ENCODE data around the gene DLEC1. TPM values are rescaled to one million over a fixed set of nuclear protein-coding genes. Genes with fewer than 3 reads are reported as not detected.

Gene DLEC1
- total and polyA plus RNA-seq, 2 of the 4 experiments (the other 2 are of a cell fraction): 0.03 TPM; not detected in 1

GRCh38 chr3:38165722-38166387, 126.8 kb downstream of the DLEC1 start:
- Histone ChIP-seq H2BK5ac (ENCODE audit: low read depth, low read length, poor library complexity, severe bottlenecking) (peak overlapping the region; percentile 96), H2AK5ac (ENCODE audit: low read depth, low read length) (peak overlapping the region; percentile 89), H3K56ac (ENCODE audit: extremely low read depth, insufficient read depth, low read length) (peak overlapping the region; percentile 61; the same call in 1 of the 2 replicates), H2BK20ac (ENCODE audit: low read depth, low read length) (0 out of 2 replicates have a peak overlapping the region, but pooled peaks have one; percentile 5), H3K27me3 (ENCODE audit: control insufficient read depth, insufficient read depth, low read length) (no peaks in the 10 kb centered on the region), H3K23ac (ENCODE audit: low read depth, low read length) (peak overlapping the region; percentile 64), H3K18ac (ENCODE audit: low read depth, low read length) (peak overlapping the region; percentile 63), H2AFZ (replicated peaks; ENCODE audit: low read length, poor library complexity) (peak overlapping the region; percentile 99), H2BK120ac (ENCODE audit: low read depth, low read length) (peak overlapping the region; percentile 69), H3K4ac (ENCODE audit: low read depth, low read length) (peak overlapping the region; percentile 82), H3K4me2 (ENCODE audit: low read depth, low read length) (peak overlapping the region; percentile 90), H3K14ac (replicated peaks; ENCODE audit: low read depth, low read length) (peak overlapping the region; percentile 77), H3K36me3 (ENCODE audit: control insufficient read depth, insufficient read depth, low read length) (no peaks in the 10 kb centered on the region), H4K91ac (ENCODE audit: insufficient read depth, low read depth, low read length) (peak overlapping the region; percentile 45), H4K20me1 (ENCODE audit: insufficient read depth, low read length) (peaks cover 10% of the 10 kb centered on the region; the same call in 1 of the 2 replicates), H3K9me1 (ENCODE audit: insufficient read depth, low read length) (0 out of 2 replicates have a peak, but pooled peaks cover 6% of the 10 kb centered on the region), H3K27ac (ENCODE audit: insufficient read depth, low read length) (peak overlapping the region; percentile 98), H2AK9ac (replicated peaks; ENCODE audit: low read depth, low read length, poor library complexity) (peak overlapping the region; percentile 98), H4K8ac (ENCODE audit: low read depth in 2 of 2, low read length in 2 of 2) (peak overlapping the region; percentile 73 to 79), H3K79me1 (ENCODE audit: low read depth in 1 of 2, low read length in 2 of 2) (peaks cover 0 to 21% of the 10 kb centered on the region in 2 experiments; a peak in 2 of 4 replicates), H2BK15ac (ENCODE audit: low read depth, low read length) (peak overlapping the region; percentile 33; the same call in 1 of the 3 replicates), H4K5ac (ENCODE audit: low read depth, low read length) (no peak overlapping the region), H3K4me1 (ENCODE audit: control insufficient read depth, insufficient read depth, low read length) (peaks cover 6% of the 10 kb centered on the region), H3K4me3 (ENCODE audit: insufficient read depth, low read depth, low read length) (peak overlapping the region; percentile 57), H3K9ac (ENCODE audit: low read depth, low read length) (peak overlapping the region; percentile 89), H3K9me3 (ENCODE audit: control insufficient read depth, insufficient read depth, low read length) (no peaks in the 10 kb centered on the region)
- TF ChIP-seq MAZ (IDR thresholded peaks at IDR 0.05; ENCODE audit: borderline replicate concordance, low read depth, low read length) (peak; percentile 7; the same call in 1 of the 2 replicates), NFE2L2 (IDR thresholded peaks at IDR 0.05; ENCODE audit: low read depth, low read length) (no peak)
- no TSS peak for BruUV-seq (replicated peaks)
- in situ Hi-C loops (cut with MboI; ENCODE audit: low sequenced_read_pairs): no loop called here
- WGBS, 2 experiments (ENCODE audit: extremely low coverage in 2 of 2, insufficient read length in 1 of 2): 2% methylated on average over 30 of the region's 62 CpGs; no CpG with 5 or more reads in 1 of the 2 experiments
- ATAC-seq (ENCODE audit: low read depth): no peak; the same call in none of the 2 replicates
- ChIA-PET CTCF (interaction anchor here (0.6 to 1.2 kb wide), 2 partner anchors 11 to 103 kb away, joined by 3 to 4 read pairs; no protein-coding TSS in a partner anchor), POLR2A (ENCODE audit: unreplicated experiment) (interaction anchor here (2.0 kb wide), 1 partner anchor 29 kb away, joined by 10 read pairs; the partner anchor contains the start of gene ACAA1)
- dilution Hi-C loops (cut with HindIII; ENCODE audit: low sequenced_read_pairs, unreplicated experiment): no loop called here
- DNase-seq: peak; percentile 46
- intact Hi-C loops (cut with micrococcal nuclease): no loop called here
